Hepatocyte (in vitro differentiated cells): ENCODE results near the gene SCRT2. TPM values are rescaled to one million over a fixed set of nuclear protein-coding genes. Genes with fewer than 3 reads are reported as not detected.

Source experiments
- DNase-seq: peaks from one replicate; pipeline ENCODE4 v3.0.0-alpha.2; 2016; ENCODE audit warnings: low spot score
- H2AFZ ChIP-seq: fragments of 200-600 bp; sonication (generic); 2 replicates; pipeline ENCODE4 v1.6.0; 2016; ENCODE audit warnings: antibody characterized with exemption, mild to moderate bottlenecking
- H3K27ac ChIP-seq: fragments of 200-600 bp; sonication (generic); 2 replicates; pipeline ENCODE4 v1.5.1; 2016; ENCODE audit warnings: mild to moderate bottlenecking
- H3K27me3 ChIP-seq: fragments of 200-600 bp; sonication (generic); 2 replicates; pipeline ENCODE4 v1.6.1; 2016
- H3K36me3 ChIP-seq: fragments of 200-600 bp; sonication (generic); replicated peaks from 2 replicates; pipeline ENCODE4 v1.5.1; 2016; ENCODE audit warnings: low read depth; ENCODE audit not compliant: insufficient read depth
- H3K4me1 ChIP-seq: fragments of 200-600 bp; sonication (generic); 2 replicates; pipeline ENCODE4 v1.5.1; 2016; ENCODE audit warnings: mild to moderate bottlenecking, moderate library complexity; ENCODE audit not compliant: insufficient read depth
- H3K4me2 ChIP-seq: fragments of 200-600 bp; sonication (generic); 2 replicates; pipeline ENCODE4 v1.6.0; 2016
- H3K4me3 ChIP-seq: fragments of 200-600 bp; sonication (generic); 2 replicates; pipeline ENCODE4 v1.5.1; 2016; ENCODE audit warnings: mild to moderate bottlenecking
- H3K79me2 ChIP-seq: fragments of 200-600 bp; sonication (generic); 2 replicates; pipeline ENCODE4 v1.6.0; 2017; ENCODE audit warnings: mild to moderate bottlenecking
- H3K9me2 ChIP-seq: fragments of 200-600 bp; sonication (generic); replicated peaks from 2 replicates; pipeline ENCODE4 v1.6.0; 2017; ENCODE audit warnings: mild to moderate bottlenecking; ENCODE audit not compliant: insufficient read depth
- H3K9me3 ChIP-seq: fragments of 200-600 bp; sonication (generic); 2 replicates; pipeline ENCODE4 v1.5.1; 2016; ENCODE audit warnings: low read depth, mild to moderate bottlenecking
- H4K20me1 ChIP-seq: fragments of 200-600 bp; sonication (generic); 2 replicates; pipeline ENCODE4 v1.6.0; 2016; ENCODE audit warnings: mild to moderate bottlenecking; ENCODE audit not compliant: insufficient read depth, poor library complexity, severe bottlenecking
- CTCF ChIP-seq: fragments of 200-600 bp; sonication (generic); IDR thresholded peaks from 2 replicates; pipeline ENCODE4 v1.5.1; 2016; ENCODE audit warnings: antibody characterized with exemption, mild to moderate bottlenecking; ENCODE audit not compliant: poor library complexity
- EZH2 ChIP-seq: fragments of 200-600 bp; sonication (generic); IDR thresholded peaks from 2 replicates; pipeline ENCODE4 v1.6.1; 2016; ENCODE audit warnings: antibody characterized with exemption, mild to moderate bottlenecking, borderline replicate concordance
- EZH2phosphoT487 ChIP-seq: fragments of 200-600 bp; sonication (generic); IDR thresholded peaks from one replicate; pipeline ENCODE4 v1.6.1; 2018; ENCODE audit warnings: antibody characterized with exemption, mild to moderate bottlenecking, low read depth, moderate library complexity; ENCODE audit not compliant: unreplicated experiment, severe bottlenecking
- WGBS: methylation state at CpG from one replicate; pipeline ENCODE4 v1.1.6; 2016; ENCODE audit warnings: low lambda C conversion rate; ENCODE audit errors: missing lambda C conversion rate; 5-methylcytosine and 5-hydroxymethylcytosine counted together
- polyA plus RNA-seq: library from polyadenylated mRNA; unstranded; fragments of >200 nt; fragmentation: Nextera tagmentation; extraction: Ambion mirVana; gene quantifications from 2 replicates; pipeline ENCODE4 v1.2.1, GENCODE V29; 2016
- total RNA-seq: library from RNA; depleted of rRNA; stranded (reverse); fragments of >200 nt; gene quantifications from 2 replicates; pipeline ENCODE4 v1.2.3, GENCODE V29; 2014

The SCRT2 gene
- total and polyA plus RNA-seq, 2 experiments from 2014 or later: not detected

GRCh38 chr20:687468-688203 lies 12.0 kb upstream of the SCRT2 start:
- Histone ChIP-seq H3K36me3 (no peaks in the 10 kb centered on the region), H3K4me2 (no peak overlapping the region), H3K27ac (no peak overlapping the region), H3K9me2 (no peaks in the 10 kb centered on the region), H4K20me1 (no peaks in the 10 kb centered on the region), H3K4me1 (no peaks in the 10 kb centered on the region), H3K27me3 (peaks cover 27% of the 10 kb centered on the region), H2AFZ (no peak overlapping the region), H3K4me3 (no peak overlapping the region), H3K9me3 (no peaks in the 10 kb centered on the region), H3K79me2 (no peaks in the 10 kb centered on the region)
- DNase-seq: no peak
- TF ChIP-seq EZH2 (no peak), EZH2phosphoT487 (no peak), CTCF (no peak)
- WGBS: 81% methylated on average over 9 of the region's 9 CpGs

DNA sequence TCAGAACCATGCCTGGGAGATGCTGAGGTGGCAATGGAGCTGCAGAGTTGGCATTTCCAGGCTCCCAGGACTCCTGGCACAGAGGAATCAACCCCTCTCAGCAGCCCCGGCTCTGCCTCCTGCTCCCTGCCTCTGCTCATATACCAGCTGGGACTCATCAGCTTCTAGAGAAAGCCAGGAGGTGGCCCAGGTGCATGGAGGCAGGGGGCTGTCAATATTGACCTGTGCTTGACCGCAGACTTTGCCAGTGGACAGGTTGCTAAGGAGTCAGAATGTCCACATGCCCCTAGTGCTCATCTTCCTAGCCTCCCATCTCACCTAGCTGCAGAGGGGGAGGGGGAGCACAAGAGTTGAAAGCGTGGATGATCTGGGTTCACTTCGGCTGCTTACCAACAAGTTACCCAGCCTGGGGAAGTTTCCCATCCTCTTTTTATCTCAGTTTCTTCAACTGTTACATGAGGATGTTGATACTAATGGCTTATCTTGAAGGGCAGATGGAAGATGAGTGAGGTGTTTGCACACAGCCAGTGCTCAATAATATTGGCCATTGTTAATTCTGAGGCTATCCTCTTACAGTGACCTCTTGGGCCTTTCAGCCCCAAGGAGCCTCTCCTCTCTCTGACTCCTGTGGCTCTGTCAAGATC lies 9.2 kb upstream of the SCRT2 start:
- no peaks in the 10 kb centered on the region for H3K79me2 ChIP-seq
- no peak overlapping the region for H3K27ac ChIP-seq
- H3K9me3 ChIP-seq: no peaks in the 10 kb centered on the region
- WGBS: 89% methylated on average over 4 of the region's 4 CpGs
- no peaks in the 10 kb centered on the region for H3K9me2 ChIP-seq
- DNase-seq: no peak
- H2AFZ ChIP-seq: no peak overlapping the region
- H4K20me1 ChIP-seq: no peaks in the 10 kb centered on the region
- H3K4me3 ChIP-seq: no peak overlapping the region
- no peaks in the 10 kb centered on the region for H3K4me1 ChIP-seq
- no peaks in the 10 kb centered on the region for H3K36me3 ChIP-seq
- H3K4me2 ChIP-seq: no peak overlapping the region
- TF ChIP-seq EZH2phosphoT487 (no peak), CTCF (no peak), EZH2 (no peak)
- peaks cover 34% of the 10 kb centered on the region for H3K27me3 ChIP-seq

DNA sequence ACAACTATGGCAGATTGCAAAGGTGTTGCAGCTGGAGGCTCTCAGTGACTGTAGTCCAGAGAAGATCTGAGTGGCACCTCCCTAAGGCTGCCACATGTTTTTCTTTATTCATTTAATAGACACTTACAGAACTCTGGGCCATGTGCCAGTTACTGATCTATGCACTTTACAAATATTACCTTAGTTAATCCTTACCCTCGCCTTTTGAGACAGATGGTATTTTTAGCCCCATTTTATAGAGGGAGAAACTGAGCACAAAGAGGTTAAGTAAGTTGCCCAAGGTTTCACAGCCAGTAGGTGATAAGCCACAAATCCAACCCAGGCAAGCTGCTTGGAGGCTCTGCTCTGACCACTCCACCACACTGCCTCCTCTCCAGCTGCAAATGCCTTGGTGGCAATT lies 6.5 kb upstream of the SCRT2 start:
- Histone ChIP-seq H3K4me3 (no peak overlapping the region), H3K36me3 (no peaks in the 10 kb centered on the region), H3K79me2 (no peaks in the 10 kb centered on the region), H3K4me2 (no peak overlapping the region), H3K9me3 (no peaks in the 10 kb centered on the region), H4K20me1 (no peaks in the 10 kb centered on the region), H3K27me3 (peaks cover 40% of the 10 kb centered on the region), H3K27ac (no peak overlapping the region), H2AFZ (no peak overlapping the region), H3K4me1 (no peaks in the 10 kb centered on the region), H3K9me2 (no peaks in the 10 kb centered on the region)
- no peak for TF ChIP-seq EZH2phosphoT487
- no peak for TF ChIP-seq CTCF
- TF ChIP-seq EZH2: no peak
- 84% methylated on average over 1 of the region's 1 CpG for WGBS
- DNase-seq: no peak
